SKM-1 (cell line): ENCODE results near the gene REX1BD.
"Not testable (repeated sequence)": the region's sequence is repeated elsewhere in the genome, so short reads cannot be mapped to it uniquely, and the experiment has no call there.

ENCODE experiments used
- DNase-seq: peaks from one replicate; lab custom pipeline; 2025; ENCODE audit not compliant: unreplicated experiment; lab: John Stamatoyannopoulos, UW

The REX1BD gene

GRCh38 chr19:18577365-18577914, 11.2 kb upstream of the REX1BD start:
- DNase-seq: no peak

GRCh38 chr19:18580311-18580710, 8.3 kb upstream of the REX1BD start:
- no peak for DNase-seq

GRCh38 chr19:18586306-18586705, 2.3 kb upstream of the REX1BD start:
- peak; percentile 60 for DNase-seq

- DNase-seq: no peak
These were observed 1.0 kb upstream of the REX1BD start for GRCh38 chr19:18587561-18587960.

DNA sequence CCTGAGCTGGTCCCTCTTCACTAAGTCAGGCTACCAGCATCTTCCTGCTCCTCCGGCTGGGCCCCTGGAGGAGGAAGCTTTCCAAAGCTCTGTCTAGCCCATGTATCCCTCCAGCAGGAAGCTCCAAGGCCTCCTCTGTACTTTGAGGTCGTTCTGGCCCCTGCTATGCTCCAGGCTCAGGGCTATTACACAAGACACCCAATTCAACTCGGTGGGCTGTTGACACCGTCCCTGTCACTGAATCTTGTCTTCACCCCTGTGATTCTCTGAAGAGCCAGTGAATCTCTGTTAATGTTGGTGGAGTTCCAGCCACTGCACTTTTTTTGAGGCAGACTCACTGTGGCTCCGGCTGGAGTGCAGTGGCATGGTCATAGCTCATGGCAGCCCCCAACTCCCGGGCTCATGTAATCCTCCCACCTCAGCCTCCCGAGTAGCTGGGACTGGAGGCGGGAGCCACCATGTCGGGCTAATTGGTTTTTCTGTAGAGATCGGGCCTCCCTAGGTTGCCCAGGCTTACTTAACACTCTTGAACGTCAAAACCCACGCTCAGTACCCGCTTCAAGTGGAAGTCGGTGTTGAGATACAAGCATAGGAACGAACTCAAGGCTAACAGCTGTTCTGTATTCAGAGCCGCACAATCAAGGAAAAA, 512 bp upstream of the REX1BD start:
- DNase-seq: no peak

GRCh38 chr19:18589380-18590272, 1.0 kb downstream of the REX1BD start:
- DNase-seq: peak; percentile 47

GRCh38 chr19:18590273-18591272, 2.0 kb downstream of the REX1BD start:
- DNase-seq: no peak

DNA sequence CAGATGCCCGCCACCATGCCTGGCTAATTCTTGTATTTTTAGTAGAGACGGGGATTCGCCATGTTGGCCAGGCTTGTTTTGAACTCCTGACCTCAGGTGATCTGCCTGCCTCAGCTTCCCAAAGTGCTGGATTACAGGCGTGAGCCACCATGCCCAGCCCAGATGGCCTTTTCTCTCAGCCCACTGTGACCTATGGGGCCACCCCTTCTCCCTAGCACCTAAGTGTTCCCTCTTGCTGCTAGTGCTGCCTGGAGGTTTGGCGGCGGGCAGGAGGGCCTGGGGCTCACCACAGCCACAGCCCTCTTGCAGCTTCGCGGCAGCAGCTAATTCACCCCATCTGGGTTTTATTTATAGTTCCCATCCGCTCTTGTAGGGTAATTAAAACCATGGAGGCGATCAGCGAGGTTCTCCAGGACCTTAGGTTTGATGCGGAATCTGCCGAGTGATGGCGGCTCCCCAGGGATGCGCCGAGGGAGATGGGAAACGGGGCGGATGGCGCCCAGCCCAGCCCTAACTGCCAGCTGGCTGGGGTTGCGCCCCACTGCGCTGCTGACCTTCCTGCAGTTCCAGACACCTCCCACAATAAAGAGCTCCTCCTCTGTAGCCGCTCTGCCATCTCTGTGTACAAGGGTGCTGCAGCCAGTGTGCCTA, 3.3 kb downstream of the REX1BD start:
- no peak for DNase-seq

GRCh38 chr19:18592732-18593131, 4.1 kb downstream of the REX1BD start:
- not testable (repeated sequence) for DNase-seq

DNA sequence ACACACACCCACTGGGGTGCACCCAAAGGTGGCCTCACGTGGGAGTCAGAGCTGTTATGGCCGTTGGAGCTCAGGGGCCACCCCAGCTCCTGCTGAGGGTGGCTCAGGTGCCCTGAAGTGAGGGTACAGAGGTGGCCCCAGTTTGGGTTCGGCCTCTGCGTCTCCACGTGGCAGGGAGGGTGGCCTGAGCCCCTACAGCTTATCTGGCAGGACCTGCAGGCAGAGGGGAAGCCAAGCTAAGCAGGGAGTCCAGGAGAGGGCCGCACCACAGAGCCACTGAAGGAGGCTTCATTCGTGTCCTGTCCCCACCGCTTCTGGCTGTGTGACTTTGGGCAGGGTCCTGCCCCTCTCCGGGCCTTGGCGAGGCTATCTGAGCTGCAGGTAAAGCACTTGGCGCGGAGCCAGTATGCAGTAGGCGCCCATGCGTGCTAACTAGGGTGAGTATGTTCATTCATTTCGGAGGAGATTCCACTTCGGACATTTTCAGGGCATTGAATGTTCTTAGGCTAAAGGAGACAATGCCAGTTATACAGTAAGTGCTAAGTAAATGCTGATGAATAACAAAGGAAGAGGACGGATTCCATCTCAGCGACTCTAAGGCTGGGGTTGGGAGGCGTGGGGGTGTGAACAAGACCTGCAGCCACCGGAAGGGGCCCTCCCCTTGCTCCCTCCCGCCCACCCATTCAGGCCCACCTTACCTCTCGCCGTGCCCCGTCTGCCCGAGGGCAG, 4.9 kb downstream of the REX1BD start:
- DNase-seq: no peak

DNA sequence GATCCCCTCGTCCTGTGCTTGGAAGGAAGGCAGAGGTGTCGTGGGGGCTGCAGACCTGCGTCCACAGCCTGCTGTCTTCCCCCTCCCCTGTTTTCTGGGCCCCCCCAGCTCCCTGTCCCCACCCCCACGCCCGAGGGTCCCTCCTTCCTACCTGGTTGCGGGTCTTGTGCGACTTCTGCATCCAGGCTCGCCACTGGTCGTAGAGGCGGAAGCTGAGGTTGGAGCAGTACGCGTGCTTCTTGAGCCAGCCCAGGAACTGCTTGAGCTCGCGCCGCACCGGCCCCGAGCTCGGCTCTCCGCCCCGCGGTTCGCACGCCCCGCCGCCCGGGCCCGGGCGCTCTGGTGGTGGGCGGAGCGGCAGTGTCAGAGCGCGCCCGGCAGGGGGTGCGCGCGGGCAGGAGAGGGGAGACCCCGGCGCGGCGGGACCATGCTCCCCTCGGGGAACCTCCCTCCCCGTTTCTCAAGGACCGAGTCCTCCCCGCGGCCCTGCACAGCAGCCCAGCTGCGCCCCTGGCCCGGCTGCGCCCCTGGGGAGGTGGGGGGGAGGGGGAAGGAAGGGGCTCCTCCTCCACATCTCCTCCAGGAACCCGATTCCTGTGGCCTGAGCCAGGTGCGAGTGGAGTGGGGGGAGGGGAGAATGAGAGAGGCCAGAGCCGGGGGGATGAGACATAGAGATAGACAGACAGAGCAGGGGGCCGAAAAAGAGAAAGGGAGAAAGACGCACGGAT, 5.7 kb downstream of the REX1BD start:
- DNase-seq: peak; percentile 50

GRCh38 chr19:18594824-18595373, 6.3 kb downstream of the REX1BD start:
- DNase-seq: no peak

GRCh38 chr19:18595475-18595874, 6.9 kb downstream of the REX1BD start:
- no peak for DNase-seq

DNA sequence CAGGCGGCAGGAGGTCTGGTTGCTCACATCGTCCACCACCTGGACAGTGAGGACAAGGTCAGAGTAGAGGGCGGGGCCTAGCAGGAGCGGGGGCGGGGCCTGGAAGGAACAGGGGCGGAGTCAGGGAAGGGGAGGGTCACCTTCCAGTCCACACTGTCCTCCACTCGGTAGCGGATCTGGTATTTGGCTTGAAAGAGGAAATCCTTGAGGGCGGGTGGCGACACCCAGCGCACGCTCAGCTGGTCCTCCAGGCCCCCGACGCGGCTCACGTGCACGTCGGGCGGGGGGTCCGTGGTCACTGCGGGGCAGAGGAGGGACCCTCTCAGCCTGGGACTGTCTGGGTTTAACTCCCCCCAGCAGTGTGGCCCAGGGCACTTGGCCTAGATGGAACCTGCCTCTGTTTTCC, 8.2 kb downstream of the REX1BD start:
- DNase-seq: no peak

DNA sequence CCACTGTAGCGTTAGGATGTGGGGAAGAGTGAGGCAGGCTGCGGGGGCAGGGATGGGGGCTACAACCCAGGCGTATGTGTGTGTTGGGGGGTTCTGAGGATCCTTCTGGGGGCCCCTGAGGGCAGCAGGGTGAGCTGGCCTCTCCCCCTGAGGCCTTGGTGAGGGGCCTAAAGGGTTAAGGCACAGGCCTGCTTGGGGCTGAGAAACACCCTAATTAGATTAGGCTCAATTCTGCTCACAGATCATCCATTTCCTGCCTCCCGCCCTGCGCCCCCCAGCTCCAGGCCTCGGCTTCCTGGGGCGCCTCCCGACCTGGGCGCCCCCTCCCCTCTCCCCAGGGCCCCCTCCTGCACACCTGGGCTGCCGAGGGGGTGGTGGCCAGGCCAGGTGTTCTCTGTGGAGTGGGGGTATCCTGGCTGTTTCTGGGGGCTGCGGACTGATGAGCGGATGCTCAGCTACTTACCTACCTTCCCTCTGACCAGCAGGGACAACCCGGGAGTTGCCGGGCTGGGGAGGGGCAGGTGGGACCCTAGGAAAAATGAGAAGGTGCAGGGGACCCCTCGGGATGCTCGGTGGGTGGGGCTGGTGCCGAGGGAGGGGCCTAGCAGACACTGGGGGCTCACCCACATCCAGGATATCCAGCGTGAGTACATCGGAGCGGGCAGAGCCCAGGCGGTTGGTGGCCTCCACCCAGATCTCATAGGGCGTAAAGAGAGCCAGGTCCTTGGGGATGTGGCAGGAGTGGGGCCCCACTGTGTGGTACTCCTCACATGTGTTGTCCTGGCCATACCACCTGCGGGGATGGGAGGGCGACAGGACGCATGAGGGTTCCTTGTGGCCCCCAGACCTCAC, 9.4 kb downstream of the REX1BD start:
- DNase-seq: no peak

DNA sequence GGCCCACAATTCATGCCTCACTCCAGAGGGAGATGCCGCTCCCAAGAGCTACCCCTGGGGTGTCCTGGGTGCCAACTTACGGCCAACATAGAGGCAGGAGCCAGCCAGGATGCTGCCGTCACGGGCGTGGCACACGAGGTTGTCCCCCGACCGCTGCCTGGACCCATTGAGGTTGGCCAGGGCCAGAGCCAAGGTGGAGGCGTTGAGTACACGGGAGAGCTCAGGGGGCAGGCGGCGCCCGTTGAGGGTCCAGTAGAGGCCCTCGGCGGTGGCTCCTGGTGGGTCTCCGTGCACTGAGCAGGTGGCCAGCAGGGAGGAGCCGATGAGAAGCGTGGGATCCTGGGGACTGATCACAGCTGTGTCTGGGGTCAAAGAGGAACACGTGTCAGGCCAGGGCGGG, 10.9 kb downstream of the REX1BD start:
- DNase-seq: no peak

- not testable (repeated sequence) for DNase-seq
These were observed 12.2 kb downstream of the REX1BD start for GRCh38 chr19:18600692-18601397.
